ENCODE measurements around the gene TCIRG1.

- no peak for TF ChIP-seq CTCF (IDR thresholded peaks at IDR 0.05; ENCODE audit: poor library complexity)
- no peak for TF ChIP-seq EZH2phosphoT487 (IDR thresholded peaks at IDR 0.05; ENCODE audit: low read depth, severe bottlenecking, unreplicated experiment)
These were observed 16.3 kb upstream of the TCIRG1 start for GRCh38 chr11:68022531-68022930.

Data from hepatocyte (in vitro differentiated cells).